Rectal smooth muscle tissue (tissue), 1 donor: ENCODE measurements around the gene ZNF865.
A peak's percentile ranks its signal among the peaks of the same experiment; 100 is the strongest.

Source experiments
- H3K27ac ChIP-seq: one replicate; pipeline ENCODE4 v1.7.0; 2013; ENCODE audit warnings: low read depth, low read length, inconsistent platforms
- H3K27me3 ChIP-seq: one replicate; pipeline ENCODE4 v1.7.0; 2013; ENCODE audit warnings: low read length; ENCODE audit not compliant: control insufficient read depth, insufficient read depth
- H3K36me3 ChIP-seq: one replicate; pipeline ENCODE4 v1.7.0; 2013; ENCODE audit warnings: low read length; ENCODE audit not compliant: control insufficient read depth, insufficient read depth
- H3K4me1 ChIP-seq: one replicate; pipeline ENCODE4 v1.7.0; 2013; ENCODE audit warnings: low read length; ENCODE audit not compliant: control insufficient read depth, insufficient read depth
- H3K4me3 ChIP-seq: one replicate; pipeline ENCODE4 v1.7.0; 2013; ENCODE audit warnings: low read length
- H3K9ac ChIP-seq: one replicate; pipeline ENCODE4 v1.7.0; 2013; ENCODE audit warnings: low read length

Gene ZNF865

GRCh38 chr19:55602104-55603001 lies 3.1 kb upstream of the ZNF865 start:
- H3K27me3 ChIP-seq, result peaks cover 2% of the 10 kb centered on the region
- no peaks in the 10 kb centered on the region for H3K36me3 ChIP-seq
- H3K9ac ChIP-seq, result no peak overlapping the region
- H3K4me3 ChIP-seq, result no peak overlapping the region
- H3K27ac ChIP-seq, result no peak overlapping the region
- peaks cover 18% of the 10 kb centered on the region for H3K4me1 ChIP-seq

- peaks cover 2% of the 10 kb centered on the region for H3K27me3 ChIP-seq
- H3K4me1 ChIP-seq, result peaks cover 18% of the 10 kb centered on the region
- H3K9ac ChIP-seq, result no peak overlapping the region
- H3K27ac ChIP-seq, result no peak overlapping the region
- no peaks in the 10 kb centered on the region for H3K36me3 ChIP-seq
- H3K4me3 ChIP-seq, result no peak overlapping the region
These were observed 2.3 kb upstream of the ZNF865 start for GRCh38 chr19:55603115-55603514.

DNA sequence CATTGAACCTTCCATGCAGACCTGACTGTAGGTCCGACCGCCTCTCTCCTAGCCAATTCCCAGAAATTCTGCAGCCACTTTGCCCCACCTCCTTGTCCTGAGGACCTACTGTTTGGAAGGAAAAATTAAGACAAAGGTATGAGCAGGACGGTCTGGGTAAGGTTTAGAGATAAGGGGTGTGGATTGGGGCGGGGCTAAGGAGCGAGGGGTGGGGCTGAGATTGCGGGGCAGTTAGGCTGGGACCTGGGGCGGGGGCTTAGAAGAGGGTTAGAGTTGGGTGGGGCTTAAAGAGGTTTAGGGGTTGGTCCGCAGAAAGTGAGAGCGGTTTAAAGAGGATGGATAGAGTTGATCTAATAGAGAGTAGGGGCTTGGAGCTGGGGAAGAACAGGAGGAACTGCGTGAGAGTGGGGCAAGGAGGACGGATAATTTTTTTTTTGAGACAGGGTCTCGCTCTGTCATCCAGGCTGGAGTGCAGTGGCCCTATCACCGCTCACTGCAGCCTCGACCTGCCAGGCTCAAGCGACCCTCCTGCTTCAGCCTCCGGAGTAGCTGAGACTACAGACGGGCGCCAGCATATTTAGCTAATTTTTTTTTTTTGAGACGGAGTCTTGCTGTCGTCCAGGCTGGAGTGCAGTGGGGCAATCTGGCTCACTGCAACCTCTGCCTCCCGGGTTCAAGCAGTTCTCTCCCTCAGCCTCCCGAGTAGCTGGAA lies 1.7 kb upstream of the ZNF865 start:
- H3K4me3 ChIP-seq, result no peak overlapping the region
- H3K9ac ChIP-seq, result no peak overlapping the region
- no peaks in the 10 kb centered on the region for H3K36me3 ChIP-seq
- H3K27me3 ChIP-seq, result peaks cover 2% of the 10 kb centered on the region
- H3K4me1 ChIP-seq, result peaks cover 18% of the 10 kb centered on the region
- H3K27ac ChIP-seq, result no peak overlapping the region

DNA sequence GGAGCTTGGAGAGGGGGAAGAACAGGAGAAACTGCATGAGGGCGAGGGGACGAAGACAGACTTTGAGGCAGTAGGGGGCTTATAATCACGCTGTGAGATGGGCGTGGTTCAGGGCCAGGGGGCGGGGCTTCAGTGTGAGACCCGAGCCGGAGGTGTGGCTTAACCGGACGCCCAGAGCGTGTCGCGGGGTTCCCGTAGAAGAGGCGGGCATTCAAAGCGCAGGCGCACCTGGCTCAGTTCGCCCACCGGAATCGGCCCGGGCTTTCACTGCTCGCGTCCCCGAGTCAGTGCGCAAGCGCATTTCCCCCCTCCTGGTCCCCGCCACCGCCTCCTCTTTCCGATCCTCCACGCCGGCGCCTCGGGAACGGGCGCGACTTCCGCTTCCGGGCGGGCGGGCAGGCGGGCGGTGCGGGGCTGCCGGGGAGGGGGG lies 225 bp upstream of the ZNF865 start:
- Histone ChIP-seq H3K4me3 (peak overlapping the region; percentile 97), H3K9ac (peak overlapping the region; percentile 36), H3K36me3 (peaks cover 4% of the 10 kb centered on the region), H3K27ac (peak overlapping the region; percentile 94), H3K27me3 (peaks cover 2% of the 10 kb centered on the region), H3K4me1 (peaks cover 18% of the 10 kb centered on the region)

GRCh38 chr19:55606471-55606787 lies 982 bp downstream of the ZNF865 start:
- peak overlapping the region; percentile 94 for H3K27ac ChIP-seq
- peaks cover 12% of the 10 kb centered on the region for H3K4me1 ChIP-seq
- H3K27me3 ChIP-seq, result peaks cover 2% of the 10 kb centered on the region
- H3K4me3 ChIP-seq, result peak overlapping the region; percentile 97
- no peak overlapping the region for H3K9ac ChIP-seq
- H3K36me3 ChIP-seq, result peaks cover 4% of the 10 kb centered on the region

GRCh38 chr19:55606817-55607216 lies 1.4 kb downstream of the ZNF865 start:
- Histone ChIP-seq H3K36me3 (peaks cover 4% of the 10 kb centered on the region), H3K27ac (no peak overlapping the region), H3K27me3 (peaks cover 2% of the 10 kb centered on the region), H3K9ac (no peak overlapping the region), H3K4me1 (peaks cover 12% of the 10 kb centered on the region), H3K4me3 (peak overlapping the region; percentile 97)

- Histone ChIP-seq H3K36me3 (peaks cover 4% of the 10 kb centered on the region), H3K4me1 (peaks cover 12% of the 10 kb centered on the region), H3K27ac (no peak overlapping the region), H3K4me3 (no peak overlapping the region), H3K9ac (no peak overlapping the region), H3K27me3 (peaks cover 2% of the 10 kb centered on the region)
These were observed 3.9 kb downstream of the ZNF865 start for GRCh38 chr19:55609326-55609725.

DNA sequence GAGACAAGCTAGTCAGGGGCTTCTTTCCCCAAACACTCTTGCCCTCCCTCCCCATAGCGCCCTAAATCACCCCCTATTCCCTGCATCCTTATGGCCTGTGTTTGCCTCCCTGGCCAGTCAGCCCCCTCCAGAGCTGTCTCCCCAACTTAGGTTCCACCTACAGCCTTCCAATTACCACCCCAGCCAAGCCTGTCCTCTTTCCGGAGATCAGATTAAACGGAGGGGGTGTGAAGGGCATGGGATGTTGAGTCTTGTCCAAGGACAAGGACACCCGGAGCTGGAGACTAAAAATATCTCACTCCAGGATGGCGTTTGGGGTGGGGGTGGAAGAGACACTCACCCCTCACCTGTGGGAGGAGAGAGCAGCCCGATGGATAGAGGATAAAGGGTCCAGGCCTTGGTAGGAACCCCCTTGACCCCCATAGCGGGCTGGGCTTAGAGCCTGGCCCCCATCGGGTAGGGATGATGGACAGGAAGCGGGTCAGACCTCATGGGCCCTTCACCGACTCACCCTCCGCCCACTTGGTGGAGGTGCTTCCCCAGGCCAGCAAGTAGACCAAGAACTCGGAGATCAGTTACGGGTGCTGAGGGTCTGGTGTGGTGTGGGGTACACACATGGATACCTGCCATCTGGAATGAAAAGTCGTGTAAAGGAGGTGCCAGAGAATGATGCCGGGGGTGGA lies 6.0 kb downstream of the ZNF865 start:
- no peak overlapping the region for H3K9ac ChIP-seq
- no peaks in the 10 kb centered on the region for H3K27me3 ChIP-seq
- H3K36me3 ChIP-seq, result peaks cover 6% of the 10 kb centered on the region
- peaks cover 4% of the 10 kb centered on the region for H3K4me1 ChIP-seq
- no peak overlapping the region for H3K4me3 ChIP-seq
- H3K27ac ChIP-seq, result no peak overlapping the region

GRCh38 chr19:55611983-55612645 lies 6.7 kb downstream of the ZNF865 start:
- Histone ChIP-seq H3K4me1 (no peaks in the 10 kb centered on the region), H3K4me3 (no peak overlapping the region), H3K27ac (no peak overlapping the region), H3K36me3 (peaks cover 6% of the 10 kb centered on the region), H3K27me3 (no peaks in the 10 kb centered on the region), H3K9ac (no peak overlapping the region)

DNA sequence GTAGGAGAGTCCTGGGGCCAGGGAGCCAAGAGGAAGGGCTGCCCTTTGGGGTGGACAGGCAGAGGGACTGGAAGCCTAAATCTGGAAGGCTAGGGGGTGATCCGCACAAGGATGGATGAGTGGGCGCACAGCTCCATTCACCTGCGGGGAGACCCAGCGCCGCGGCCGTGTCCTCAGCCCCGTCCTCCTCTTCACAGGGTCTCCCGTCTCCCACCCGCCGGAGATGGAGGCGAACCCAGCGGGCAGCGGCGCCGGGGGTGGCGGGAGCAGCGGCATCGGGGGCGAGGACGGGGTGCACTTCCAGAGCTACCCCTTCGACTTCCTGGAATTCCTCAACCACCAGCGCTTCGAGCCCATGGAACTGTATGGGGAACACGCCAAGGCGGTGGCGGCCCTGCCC lies 7.9 kb downstream of the ZNF865 start:
- Histone ChIP-seq H3K36me3 (peaks cover 6% of the 10 kb centered on the region), H3K27ac (no peak overlapping the region), H3K9ac (no peak overlapping the region), H3K27me3 (no peaks in the 10 kb centered on the region), H3K4me1 (no peaks in the 10 kb centered on the region), H3K4me3 (no peak overlapping the region)

DNA sequence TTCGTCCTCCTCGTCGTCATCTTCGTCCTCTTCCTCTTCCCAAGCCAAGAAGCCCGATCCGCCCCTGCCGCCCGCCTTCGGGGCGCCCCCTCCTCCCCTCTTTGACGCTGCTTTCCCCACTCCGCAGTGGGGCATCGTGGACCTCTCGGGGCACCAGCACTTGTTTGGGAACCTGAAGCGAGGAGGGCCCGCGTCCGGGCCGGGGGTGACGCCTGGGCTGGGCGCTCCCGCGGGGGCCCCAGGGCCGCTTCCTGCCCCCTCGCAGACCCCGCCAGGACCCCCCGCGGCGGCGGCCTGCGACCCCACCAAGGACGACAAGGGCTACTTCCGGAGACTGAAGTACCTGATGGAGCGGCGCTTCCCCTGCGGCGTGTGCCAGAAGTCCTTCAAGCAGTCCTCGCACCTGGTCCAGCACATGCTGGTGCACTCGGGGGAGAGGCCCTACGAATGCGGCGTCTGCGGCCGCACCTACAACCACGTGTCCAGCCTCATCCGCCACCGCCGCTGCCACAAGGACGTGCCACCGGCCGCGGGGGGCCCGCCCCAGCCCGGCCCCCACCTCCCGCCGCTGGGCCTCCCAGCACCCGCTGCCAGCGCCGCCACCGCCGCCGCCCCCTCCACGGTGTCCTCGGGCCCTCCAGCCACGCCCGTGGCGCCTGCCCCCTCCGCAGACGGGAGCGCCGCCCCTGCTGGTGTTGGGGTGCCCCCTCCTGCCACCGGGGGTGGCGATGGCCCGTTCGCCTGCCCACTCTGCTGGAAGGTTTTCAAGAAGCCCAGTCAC lies 8.7 kb downstream of the ZNF865 start:
- Histone ChIP-seq H3K36me3 (peaks cover 6% of the 10 kb centered on the region), H3K4me3 (no peak overlapping the region), H3K27me3 (no peaks in the 10 kb centered on the region), H3K4me1 (no peaks in the 10 kb centered on the region), H3K9ac (no peak overlapping the region), H3K27ac (no peak overlapping the region)
